Transverse colon (tissue), 4 donors: ENCODE data around the gene QSOX2. TPM values are rescaled to one million over a fixed set of nuclear protein-coding genes. Genes with fewer than 3 reads are reported as not detected.

ENCODE experiments used
- DNase-seq: peaks from one replicate; pipeline ENCODE4 v3.0.0-alpha.2; 2019
- H3K27ac ChIP-seq, 4 donors: fragments of 200-600 bp; sonication (generic); 2 replicates each; pipeline ENCODE4 v1.5.1; 2016 to 2018; ENCODE audit warnings: inconsistent platforms in 4 of 4
- H3K27me3 ChIP-seq: fragments of 200-600 bp; sonication (generic); 2 replicates; pipeline ENCODE4 v1.5.1; 2017; ENCODE audit warnings: inconsistent platforms
- H3K36me3 ChIP-seq, 4 donors: fragments of 200-600 bp; sonication (generic); 2 replicates each; pipeline ENCODE4 v1.5.1; 2017 to 2019; ENCODE audit warnings: inconsistent platforms in 4 of 4
- H3K4me1 ChIP-seq, 4 donors: fragments of 200-600 bp; sonication (generic); 2 replicates each; pipeline ENCODE4 v1.5.1; 2017 to 2020; ENCODE audit warnings: inconsistent platforms in 4 of 4
- H3K4me3 ChIP-seq, 4 donors: fragments of 200-600 bp; sonication (generic); 1 replicate in 1 of 4; 2 replicates in 3 of 4; pipeline versions ENCODE4 v1.5.1 to v1.6.1; 2017 to 2019; ENCODE audit warnings: inconsistent platforms in 4 of 4
- H3K9me3 ChIP-seq, 2 donors: fragments of 200-600 bp; sonication (generic); 2 replicates each; pipeline ENCODE4 v1.5.1; 2017 to 2019; ENCODE audit warnings: inconsistent platforms in 2 of 2
- CTCF ChIP-seq, 5 experiments: fragments of 200-600 bp in 3 of 5; fragments of 450-650 bp in 2 of 5; sonication (generic) in 3 of 5; IDR thresholded peaks; 1 replicate in 2 of 5; 2 replicates in 3 of 5; pipeline ENCODE4 v1.5.1; 2016 to 2017; ENCODE audit warnings: antibody characterized with exemption in 5 of 5, inconsistent platforms in 3 of 5, mild to moderate bottlenecking in 2 of 5, moderate library complexity in 1 of 5
- EP300 ChIP-seq: sonication (generic); formaldehyde crosslinking; IDR thresholded peaks from one replicate; pipeline ENCODE4 v1.6.1; 2017; ENCODE audit warnings: antibody characterized with exemption, low read depth
- POLR2A ChIP-seq: fragments of 450-650 bp; IDR thresholded peaks from one replicate; pipeline ENCODE4 v1.6.1; 2016; ENCODE audit warnings: antibody characterized with exemption, mild to moderate bottlenecking, moderate library complexity
- POLR2AphosphoS5 ChIP-seq, 3 donors: sonication (generic); formaldehyde crosslinking; IDR thresholded peaks; one replicate each; pipeline ENCODE4 v1.6.1; 2016; ENCODE audit warnings: antibody characterized with exemption in 3 of 3
- WGBS, 2 donors: methylation state at CpG; one replicate each; pipeline ENCODE4 v1.1.5; 2018; ENCODE audit warnings: low coverage in 1 of 2; 5-methylcytosine and 5-hydroxymethylcytosine counted together
- in situ Hi-C, 4 donors: fragments of 200-750 bp; cut with MboI; loops; one replicate each; pipeline versions ENCODE4 v1.15.0 to v1.15.1; 2017; ENCODE audit warnings: low sequenced_read_pairs in 3 of 4, low pct_ligation_motif_present in 1 of 4, low pct_unique_long_range_greater_than_20kb in 1 of 4
- intact Hi-C: fragments of 100-400 bp; cut with DNase I; formaldehyde crosslinking; loops from one replicate; pipeline ENCODE4 v1.15.1; 2023; ENCODE audit warnings: low total_unique reads
- total RNA-seq, 4 donors: library from RNA; depleted of rRNA; stranded (reverse); fragments of >200 nt; gene quantifications; one replicate each; pipeline ENCODE4 v1.1.0, GENCODE V29; 2016

Gene QSOX2
- total RNA-seq, 4 donors from 2014 or later = 3.7 to 18.1 (median 4.8) TPM

DNA sequence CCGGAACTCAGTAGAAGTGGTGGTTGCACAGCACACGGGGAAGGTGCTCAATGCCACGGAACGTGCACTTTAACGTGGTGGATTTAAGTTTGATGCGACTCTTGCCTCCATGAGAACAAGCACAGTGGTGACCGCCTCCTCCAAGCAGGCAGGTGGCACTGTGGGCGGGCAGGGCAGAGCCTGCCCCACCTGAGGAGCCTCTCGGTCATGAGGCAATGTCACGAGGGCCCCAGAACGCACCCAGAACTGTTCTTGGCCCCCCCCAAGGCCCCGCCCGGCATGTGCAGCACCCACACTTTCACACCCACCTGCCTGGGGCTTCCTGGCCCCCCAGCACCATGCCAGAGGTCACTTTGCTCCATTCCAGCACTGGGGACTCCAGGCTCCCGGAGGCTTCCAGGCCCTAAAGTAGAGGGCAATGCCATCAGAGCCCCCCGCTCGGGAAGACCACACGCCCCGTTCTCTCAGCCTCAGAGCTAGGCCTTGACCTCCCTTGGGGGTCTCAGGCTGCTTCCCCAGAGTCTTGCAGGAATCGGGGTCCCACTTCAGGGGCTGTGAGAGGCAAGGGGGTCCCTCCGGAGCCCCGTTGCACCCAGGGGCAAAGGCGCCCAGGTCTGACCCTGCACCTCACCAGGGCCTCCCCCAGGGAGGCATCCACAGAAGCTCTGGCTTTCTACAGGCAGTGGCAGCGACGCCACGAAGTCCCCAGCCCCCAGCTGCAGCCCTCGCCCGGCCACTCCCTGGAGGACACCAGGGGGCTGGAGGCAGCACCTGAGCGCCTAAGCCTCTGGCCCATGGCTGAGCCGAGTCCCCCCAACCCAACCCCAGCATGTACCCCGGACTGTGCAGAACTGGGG lies 44.3 kb upstream of the QSOX2 start:
- no peak overlapping the region for H3K27ac ChIP-seq
- in situ Hi-C loops (loop anchor here in 2 of 4 donors (10.0 kb wide), 2 partner anchors 115 to 125 kb away; no protein-coding TSS in a partner anchor), intact Hi-C loops (loop anchor here (10.0 kb wide), 1 partner anchor 125 kb away; no protein-coding TSS in a partner anchor)
- WGBS, 2 donors = 78 to 91% methylated on average over 5 to 26 of the region's 30 CpGs
- H3K27me3 ChIP-seq = peaks cover 35% of the 10 kb centered on the region
- no peak overlapping the region for H3K4me3 ChIP-seq
- TF ChIP-seq CTCF (IDR thresholded peaks at IDR 0.05) = no peak
- TF ChIP-seq POLR2A = no peak
- no peak for TF ChIP-seq POLR2AphosphoS5 (IDR thresholded peaks at IDR 0.05)
- no peak for TF ChIP-seq EP300
- DNase-seq = no peak
- peaks cover 0 to 3% (median 0%) of the 10 kb centered on the region in 4 donors for H3K4me1 ChIP-seq
- no peaks in the 10 kb centered on the region for H3K36me3 ChIP-seq
- H3K9me3 ChIP-seq = no peaks in the 10 kb centered on the region

- H3K4me3 ChIP-seq = no peak overlapping the region
- DNase-seq = no peak
- TF ChIP-seq CTCF (IDR thresholded peaks at IDR 0.05) = no peak
- TF ChIP-seq POLR2A = no peak
- TF ChIP-seq POLR2AphosphoS5 (IDR thresholded peaks at IDR 0.05) = no peak
- TF ChIP-seq EP300 = no peak
- H3K9me3 ChIP-seq = no peaks in the 10 kb centered on the region
- no peaks in the 10 kb centered on the region for H3K36me3 ChIP-seq
- in situ Hi-C loops (loop anchor here in 2 of 4 donors (10.0 kb wide), 2 partner anchors 113 to 123 kb away; no protein-coding TSS in a partner anchor), intact Hi-C loops (loop anchor here (10.0 kb wide), 1 partner anchor 123 kb away; no protein-coding TSS in a partner anchor)
- WGBS, 2 donors = 55% methylated on average over 18 of the region's 21 CpGs; no CpG with 5 or more reads in 1 of the 2 donors
- peaks cover 4 to 7% (median 5%) of the 10 kb centered on the region in 4 donors for H3K4me1 ChIP-seq
- H3K27me3 ChIP-seq = peaks cover 37% of the 10 kb centered on the region
- H3K27ac ChIP-seq = no peak overlapping the region
Measured at GRCh38 chr9:136287960-136288753, 42.5 kb upstream of the QSOX2 start.

DNA sequence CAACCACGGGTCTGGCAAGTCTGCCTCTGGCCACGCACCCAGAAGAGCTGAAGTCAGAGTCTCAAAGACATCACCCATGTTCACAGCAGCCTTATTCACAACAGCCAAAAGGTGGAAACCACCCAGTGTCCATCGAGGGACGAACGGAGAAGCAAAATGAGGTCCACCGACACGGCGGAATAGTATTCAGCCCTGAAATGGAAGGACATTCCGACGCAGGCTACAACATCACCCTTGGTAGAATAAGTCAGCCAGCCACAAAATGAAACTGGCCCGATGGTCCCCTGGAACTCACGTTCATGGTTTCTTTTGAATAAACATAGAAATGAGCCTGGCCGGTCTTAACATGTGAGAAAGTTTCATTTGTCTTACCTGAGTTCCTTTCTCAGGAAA lies 41.4 kb upstream of the QSOX2 start:
- intact Hi-C loops (loop anchor here (10.0 kb wide), 1 partner anchor 122 kb away; no protein-coding TSS in a partner anchor), in situ Hi-C loops (loop anchor here in 2 of 4 donors (10.0 kb wide), 2 partner anchors 112 to 122 kb away; no protein-coding TSS in a partner anchor)
- no peak for DNase-seq

More for the DNA sequence above, 41.4 kb upstream of the QSOX2 start:
- Histone ChIP-seq H3K27ac (no peak overlapping the region), H3K27me3 (peaks cover 39% of the 10 kb centered on the region), H3K36me3 (no peaks in the 10 kb centered on the region), H3K4me3 (no peak overlapping the region), H3K9me3 (no peaks in the 10 kb centered on the region), H3K4me1 (peaks cover 5 to 8% (median 7%) of the 10 kb centered on the region in 4 donors)
- WGBS, 2 donors = 82% methylated on average over 13 of the region's 13 CpGs; no CpG with 5 or more reads in 1 of the 2 donors
- TF ChIP-seq POLR2AphosphoS5 (IDR thresholded peaks at IDR 0.05) = no peak
- TF ChIP-seq CTCF (IDR thresholded peaks at IDR 0.05) = no peak
- TF ChIP-seq EP300 = no peak
- no peak for TF ChIP-seq POLR2A
